RWPE2 (cell line): ENCODE results near the gene CCDC88B.

ENCODE experiments used
- ATAC-seq: fragments of 200-7000 bp; cut with Tn5 transposase; 3 replicates; pipeline ENCODE4 v1.9.1; 2021; ENCODE audit warnings: low read depth
- DNase-seq: peaks from one replicate; pipeline ENCODE4 v3.0.0-alpha.2; 2020; ENCODE audit warnings: low spot score
- H3K27ac ChIP-seq: fragments of 450-650 bp; 2 replicates; pipeline ENCODE4 v1.5.1; 2017; ENCODE audit warnings: mild to moderate bottlenecking; ENCODE audit not compliant: poor library complexity, severe bottlenecking
- H3K27me3 ChIP-seq: fragments of 250-450 bp; sonication (Bioruptor Pico); 2 replicates; pipeline ENCODE4 v1.5.1; 2021; ENCODE audit warnings: mild to moderate bottlenecking, moderate library complexity; ENCODE audit not compliant: insufficient read depth, poor library complexity, severe bottlenecking
- H3K36me3 ChIP-seq: fragments of 250-450 bp; sonication (Bioruptor Pico); 2 replicates; pipeline ENCODE4 v1.5.1; 2020; ENCODE audit warnings: low read depth, mild to moderate bottlenecking, moderate library complexity
- H3K4me1 ChIP-seq: fragments of 250-450 bp; sonication (Bioruptor Pico); 2 replicates; pipeline ENCODE4 v1.5.1; 2021; ENCODE audit warnings: mild to moderate bottlenecking, moderate library complexity; ENCODE audit not compliant: insufficient read depth, poor library complexity, severe bottlenecking
- H3K4me3 ChIP-seq: fragments of 250-450 bp; sonication (Bioruptor Pico); 2 replicates; pipeline ENCODE4 v1.5.1; 2021; ENCODE audit warnings: mild to moderate bottlenecking, moderate library complexity; ENCODE audit not compliant: severe bottlenecking
- H3K9me3 ChIP-seq: fragments of 250-450 bp; sonication (Bioruptor Pico); 2 replicates; pipeline ENCODE4 v1.5.1; 2021; ENCODE audit warnings: mild to moderate bottlenecking, moderate library complexity; ENCODE audit not compliant: severe bottlenecking
- TF ChIP-seq, protein P1 (sequence below): fragments of 450-650 bp; IDR thresholded peaks from one replicate; pipeline ENCODE4 v1.5.1; 2017; ENCODE audit warnings: mild to moderate bottlenecking, moderate library complexity; ENCODE audit not compliant: poor library complexity, severe bottlenecking

The CCDC88B gene

DNA sequence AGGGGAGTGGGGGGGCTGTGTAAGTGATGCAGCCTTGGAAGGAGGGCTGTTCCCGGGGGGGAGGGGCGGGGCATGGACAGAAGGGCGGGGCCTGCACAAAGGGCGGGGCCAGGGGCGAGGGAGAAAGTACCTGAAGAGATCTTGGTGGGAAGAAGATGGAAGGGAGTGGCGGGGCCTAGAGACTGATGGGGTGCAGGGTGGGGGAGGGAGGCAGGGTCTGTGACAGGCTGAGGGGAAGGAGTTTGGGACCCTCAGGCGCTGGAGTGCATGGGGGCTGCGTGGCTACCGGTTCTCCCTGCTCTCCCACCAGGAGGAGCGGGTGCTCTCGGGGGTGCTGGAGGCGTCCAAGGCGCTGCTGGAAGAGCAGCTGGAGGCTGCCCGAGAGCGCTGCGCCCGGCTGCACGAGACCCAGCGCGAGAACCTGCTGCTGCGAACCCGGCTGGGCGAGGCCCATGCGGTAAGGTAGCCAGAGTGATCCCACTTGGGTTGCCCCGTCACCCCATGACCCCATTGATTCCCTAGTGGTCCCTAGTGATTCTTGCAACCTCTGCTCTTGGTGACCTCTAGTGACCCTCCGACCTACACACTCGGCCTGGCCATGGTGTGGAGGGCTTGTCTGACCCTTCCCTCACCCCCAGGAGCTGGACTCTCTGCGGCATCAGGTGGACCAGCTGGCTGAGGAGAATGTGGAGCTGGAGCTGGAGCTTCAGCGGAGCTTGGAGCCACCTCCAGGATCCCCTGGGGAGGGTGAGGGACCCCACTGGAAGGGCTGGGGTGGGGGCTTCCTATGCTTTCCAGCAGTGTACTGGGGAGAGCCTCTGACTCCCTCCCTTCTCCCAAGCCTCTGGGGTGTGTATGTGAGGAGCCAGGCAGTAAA, 3.1 kb downstream of the CCDC88B start:
- Histone ChIP-seq H3K4me1 (peaks cover 11% of the 10 kb centered on the region), H3K27me3 (no peaks in the 10 kb centered on the region), H3K27ac (peak overlapping the region; percentile 50), H3K9me3 (no peaks in the 10 kb centered on the region), H3K4me3 (no peak overlapping the region), H3K36me3 (no peaks in the 10 kb centered on the region)
- DNase-seq (peak; percentile 58), ATAC-seq (no peak; the same call in 2 of the 3 replicates)
- TF ChIP-seq, protein P1, sequence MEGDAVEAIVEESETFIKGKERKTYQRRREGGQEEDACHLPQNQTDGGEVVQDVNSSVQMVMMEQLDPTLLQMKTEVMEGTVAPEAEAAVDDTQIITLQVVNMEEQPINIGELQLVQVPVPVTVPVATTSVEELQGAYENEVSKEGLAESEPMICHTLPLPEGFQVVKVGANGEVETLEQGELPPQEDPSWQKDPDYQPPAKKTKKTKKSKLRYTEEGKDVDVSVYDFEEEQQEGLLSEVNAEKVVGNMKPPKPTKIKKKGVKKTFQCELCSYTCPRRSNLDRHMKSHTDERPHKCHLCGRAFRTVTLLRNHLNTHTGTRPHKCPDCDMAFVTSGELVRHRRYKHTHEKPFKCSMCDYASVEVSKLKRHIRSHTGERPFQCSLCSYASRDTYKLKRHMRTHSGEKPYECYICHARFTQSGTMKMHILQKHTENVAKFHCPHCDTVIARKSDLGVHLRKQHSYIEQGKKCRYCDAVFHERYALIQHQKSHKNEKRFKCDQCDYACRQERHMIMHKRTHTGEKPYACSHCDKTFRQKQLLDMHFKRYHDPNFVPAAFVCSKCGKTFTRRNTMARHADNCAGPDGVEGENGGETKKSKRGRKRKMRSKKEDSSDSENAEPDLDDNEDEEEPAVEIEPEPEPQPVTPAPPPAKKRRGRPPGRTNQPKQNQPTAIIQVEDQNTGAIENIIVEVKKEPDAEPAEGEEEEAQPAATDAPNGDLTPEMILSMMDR: no peak

DNA sequence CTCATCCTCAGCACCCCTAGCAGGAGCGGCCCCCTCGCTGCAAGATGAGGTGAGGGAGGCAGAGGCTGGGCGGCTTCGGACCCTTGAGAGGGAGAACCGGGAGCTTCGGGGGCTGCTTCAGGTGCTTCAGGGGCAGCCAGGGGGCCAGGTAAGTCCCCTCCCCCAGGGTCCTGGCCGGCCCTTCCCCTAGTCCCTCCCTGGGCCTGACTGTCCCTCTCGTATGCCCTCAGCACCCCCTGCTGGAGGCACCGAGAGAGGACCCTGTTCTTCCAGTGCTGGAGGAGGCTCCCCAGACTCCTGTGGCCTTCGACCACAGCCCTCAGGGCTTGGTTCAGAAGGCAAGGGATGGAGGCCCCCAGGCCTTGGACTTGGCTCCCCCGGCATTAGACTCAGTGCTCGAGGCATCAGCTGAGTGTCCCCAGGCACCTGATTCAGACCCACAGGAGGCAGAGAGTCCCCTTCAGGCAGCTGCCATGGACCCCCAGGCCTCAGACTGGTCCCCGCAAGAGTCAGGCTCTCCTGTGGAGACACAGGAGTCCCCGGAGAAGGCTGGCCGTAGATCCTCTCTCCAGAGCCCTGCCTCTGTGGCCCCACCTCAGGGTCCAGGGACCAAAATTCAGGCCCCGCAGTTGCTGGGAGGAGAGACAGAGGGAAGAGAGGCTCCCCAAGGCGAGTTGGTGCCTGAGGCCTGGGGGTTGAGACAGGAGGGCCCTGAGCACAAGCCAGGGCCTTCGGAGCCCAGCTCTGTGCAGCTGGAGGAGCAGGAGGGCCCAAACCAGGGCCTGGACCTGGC, 4.0 kb downstream of the CCDC88B start:
- ATAC-seq: no peak
- TF ChIP-seq, protein P1: no peak
- Histone ChIP-seq H3K27ac (no peak overlapping the region), H3K27me3 (no peaks in the 10 kb centered on the region), H3K4me3 (no peak overlapping the region), H3K36me3 (no peaks in the 10 kb centered on the region), H3K4me1 (peaks cover 11% of the 10 kb centered on the region), H3K9me3 (no peaks in the 10 kb centered on the region)
- peak; percentile 65 for DNase-seq

DNA sequence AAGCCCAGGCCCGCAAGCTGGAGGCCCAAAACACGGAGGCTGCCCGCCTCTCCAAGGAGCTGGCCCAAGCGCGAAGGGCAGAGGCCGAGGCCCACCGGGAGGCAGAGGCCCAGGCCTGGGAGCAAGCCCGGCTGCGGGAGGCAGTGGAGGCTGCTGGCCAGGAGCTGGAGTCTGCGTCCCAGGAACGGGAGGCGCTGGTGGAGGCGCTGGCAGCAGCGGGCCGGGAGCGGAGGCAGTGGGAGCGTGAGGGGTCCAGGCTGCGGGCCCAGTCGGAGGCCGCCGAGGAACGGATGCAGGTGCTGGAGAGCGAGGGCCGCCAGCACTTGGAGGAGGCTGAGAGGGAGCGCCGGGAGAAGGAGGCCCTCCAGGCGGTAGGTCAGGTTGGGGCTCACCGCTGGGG, 4.8 kb downstream of the CCDC88B start:
- Histone ChIP-seq H3K27me3 (no peaks in the 10 kb centered on the region), H3K4me3 (no peak overlapping the region), H3K27ac (no peak overlapping the region), H3K9me3 (no peaks in the 10 kb centered on the region), H3K36me3 (no peaks in the 10 kb centered on the region), H3K4me1 (peaks cover 11% of the 10 kb centered on the region)
- TF ChIP-seq, protein P1: no peak
- DNase-seq: peak; percentile 54
- no peak for ATAC-seq

DNA sequence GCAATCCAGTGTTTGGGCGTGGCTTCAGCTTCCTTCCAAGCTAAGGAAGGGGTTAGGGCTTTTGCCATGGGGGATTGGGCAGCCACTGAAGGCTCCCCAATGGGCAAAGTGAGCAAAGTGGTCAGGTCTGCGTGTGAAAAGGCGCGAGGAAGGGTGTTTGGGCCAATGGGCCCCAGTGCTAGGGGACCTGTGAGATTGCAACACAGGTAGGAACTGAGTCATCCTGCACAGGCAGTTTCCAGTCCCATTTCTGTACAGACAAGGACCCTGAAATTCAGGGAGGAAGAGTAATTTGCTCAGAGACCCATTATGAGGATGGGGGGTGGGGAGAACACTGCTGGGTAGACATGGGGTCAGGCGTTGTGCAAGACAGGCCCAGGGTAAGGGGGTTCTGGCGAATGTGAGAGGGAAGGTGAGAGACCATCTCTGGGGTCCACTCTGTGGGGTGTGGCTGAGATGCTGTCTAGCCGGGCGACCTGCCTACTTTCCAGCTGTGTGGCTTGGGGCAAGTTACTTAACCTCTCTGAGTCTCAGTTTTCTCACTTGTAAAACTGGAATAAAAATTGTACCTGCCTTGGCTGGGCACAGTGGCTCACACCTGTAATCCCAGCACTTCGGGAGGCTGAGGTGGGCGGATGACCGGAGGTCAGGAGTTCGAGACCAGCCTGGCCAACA, 7.3 kb downstream of the CCDC88B start:
- Histone ChIP-seq H3K27ac (peak overlapping the region; percentile 64), H3K4me1 (peaks cover 11% of the 10 kb centered on the region), H3K27me3 (no peaks in the 10 kb centered on the region), H3K9me3 (no peaks in the 10 kb centered on the region), H3K36me3 (no peaks in the 10 kb centered on the region), H3K4me3 (no peak overlapping the region)
- TF ChIP-seq, protein P1: no peak
- ATAC-seq (peak; percentile 49), DNase-seq (no peak)
